Glutamatergic neuron (in vitro differentiated cells): ENCODE measurements around the gene NCAM1. TPM values are rescaled to one million over a fixed set of nuclear protein-coding genes. Genes with fewer than 3 reads are reported as not detected.

ENCODE experiments used
- DNase-seq: peaks from one replicate; pipeline ENCODE4 v3.0.0; 2022
- H3K27ac Mint-ChIP-seq: one replicate; pipeline ENCODE4 v1.8.0; 2020; ENCODE audit warnings: mild to moderate bottlenecking, mixed read lengths, inconsistent platforms; ENCODE audit not compliant: unreplicated experiment
- H3K27me3 Mint-ChIP-seq: one replicate; pipeline ENCODE4 v1.8.0; 2020; ENCODE audit warnings: mild to moderate bottlenecking, moderate library complexity, mixed read lengths, inconsistent platforms; ENCODE audit not compliant: unreplicated experiment
- H3K36me3 Mint-ChIP-seq: one replicate; pipeline ENCODE4 v1.8.0; 2020; ENCODE audit warnings: mild to moderate bottlenecking, mixed read lengths, inconsistent platforms; ENCODE audit not compliant: unreplicated experiment
- H3K4me1 Mint-ChIP-seq: one replicate; pipeline ENCODE4 v1.8.0; 2020; ENCODE audit warnings: mild to moderate bottlenecking, low read depth, mixed read lengths, inconsistent platforms; ENCODE audit not compliant: unreplicated experiment
- H3K4me3 Mint-ChIP-seq: one replicate; pipeline ENCODE4 v1.8.0; 2020; ENCODE audit warnings: mild to moderate bottlenecking, mixed read lengths, inconsistent platforms; ENCODE audit not compliant: unreplicated experiment
- H3K9me3 Mint-ChIP-seq: one replicate; pipeline ENCODE4 v1.8.0; 2020; ENCODE audit warnings: mild to moderate bottlenecking, moderate library complexity, mixed read lengths, inconsistent platforms; ENCODE audit not compliant: unreplicated experiment
- CTCF ChIP-seq: fragments of 200-600 bp; sonication (generic); IDR thresholded peaks from one replicate; pipeline ENCODE4 v1.5.0; 2021; ENCODE audit not compliant: partially characterized antibody, unreplicated experiment
- total RNA-seq: library from RNA; stranded (reverse); fragmentation: NEBNext Ultra II Directional; extraction: Animal tissue kit (Norgen Biotek cat#: 25700); gene quantifications from one replicate; pipeline ENCODE4 v1.2.1, GENCODE V29; 2021; ENCODE audit not compliant: unreplicated experiment

The NCAM1 gene
- total RNA-seq, 1 donor from 2014 or later = 819 TPM

- Mint-ChIP-seq H3K36me3 (peaks cover 12% of the 10 kb centered on the region), H3K27ac (no peak overlapping the region), H3K4me3 (no peak overlapping the region), H3K27me3 (peaks cover 23% of the 10 kb centered on the region), H3K9me3 (peaks cover 20% of the 10 kb centered on the region), H3K4me1 (peaks cover 44% of the 10 kb centered on the region)
- no peak for DNase-seq
- no peak for TF ChIP-seq CTCF
These were observed 308.9 kb downstream of the NCAM1 start for GRCh38 chr11:113270080-113270479.

GRCh38 chr11:113271551-113272245 lies 310.5 kb downstream of the NCAM1 start:
- no peak overlapping the region for H3K27ac Mint-ChIP-seq
- H3K27me3 Mint-ChIP-seq = peaks cover 26% of the 10 kb centered on the region
- peaks cover 35% of the 10 kb centered on the region for H3K4me1 Mint-ChIP-seq
- no peak for DNase-seq
- H3K4me3 Mint-ChIP-seq = no peak overlapping the region
- peaks cover 22% of the 10 kb centered on the region for H3K9me3 Mint-ChIP-seq
- peaks cover 12% of the 10 kb centered on the region for H3K36me3 Mint-ChIP-seq
- TF ChIP-seq CTCF = no peak

- H3K4me3 Mint-ChIP-seq = peak overlapping the region; percentile 40
- no peak for DNase-seq
- H3K27me3 Mint-ChIP-seq = peaks cover 27% of the 10 kb centered on the region
- H3K9me3 Mint-ChIP-seq = peaks cover 20% of the 10 kb centered on the region
- TF ChIP-seq CTCF = no peak
- peak overlapping the region; percentile 84 for H3K27ac Mint-ChIP-seq
- peaks cover 12% of the 10 kb centered on the region for H3K36me3 Mint-ChIP-seq
- H3K4me1 Mint-ChIP-seq = peaks cover 30% of the 10 kb centered on the region
These were observed 311.1 kb downstream of the NCAM1 start for GRCh38 chr11:113272281-113272680.

- peak overlapping the region; percentile 84 for H3K27ac Mint-ChIP-seq
- peaks cover 23% of the 10 kb centered on the region for H3K27me3 Mint-ChIP-seq
- H3K4me1 Mint-ChIP-seq = peaks cover 27% of the 10 kb centered on the region
These were observed 311.9 kb downstream of the NCAM1 start for GRCh38 chr11:113272927-113273615.

More at GRCh38 chr11:113272927-113273615, 311.9 kb downstream of the NCAM1 start:
- peaks cover 12% of the 10 kb centered on the region for H3K36me3 Mint-ChIP-seq
- H3K9me3 Mint-ChIP-seq = peaks cover 20% of the 10 kb centered on the region
- H3K4me3 Mint-ChIP-seq = peak overlapping the region; percentile 40
- no peak for DNase-seq
- TF ChIP-seq CTCF = no peak
